ENCODE results near the gene MRPL54. TPM values are rescaled to one million over a fixed set of nuclear protein-coding genes. Genes with fewer than 3 reads are reported as not detected.

Gene MRPL54
- total RNA-seq, 1 experiment from 2014 or later = 85.7 TPM

DNA sequence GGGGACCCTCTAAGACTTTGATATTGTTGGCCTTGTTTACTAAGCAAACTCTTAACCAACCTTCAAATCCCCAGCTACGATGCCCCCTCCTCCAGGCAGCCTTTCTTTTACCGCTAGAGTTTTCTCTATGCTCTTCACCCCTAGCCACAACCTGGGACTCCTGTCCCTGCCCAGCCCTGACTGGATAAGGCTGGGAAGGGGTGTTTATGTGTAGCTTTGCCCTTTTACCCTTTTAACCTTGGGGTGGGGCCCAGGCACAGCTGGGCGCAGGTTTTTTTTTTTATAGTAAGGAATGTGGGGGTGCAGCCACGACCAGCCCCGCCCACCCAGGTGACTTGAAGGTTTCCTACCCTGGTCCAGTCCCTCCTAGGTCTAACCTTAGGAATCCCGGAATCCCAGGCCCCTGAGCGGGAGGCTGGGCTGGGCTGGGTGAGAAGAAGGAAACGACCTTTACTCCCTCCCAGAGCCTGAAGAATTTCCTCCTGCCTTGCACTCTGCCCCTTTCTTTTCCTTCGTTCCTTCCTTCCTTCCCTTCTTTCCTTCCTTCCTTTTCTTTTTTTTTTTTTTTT is 42.0 kb upstream of the MRPL54 start:
- H3K36me3 Mint-ChIP-seq (ENCODE audit: insufficient read depth, unreplicated experiment) = no peaks in the 10 kb centered on the region
- BruUV-seq (replicated peaks) = no TSS peak
- peaks cover 6% of the 10 kb centered on the region for H3K4me1 Mint-ChIP-seq (ENCODE audit: insufficient read depth, unreplicated experiment)
- ChIA-PET CTCF (no interaction called here), POLR2A (interaction anchor here (1.2 kb wide), 1 partner anchor 34 kb away, joined by 4 read pairs; no protein-coding TSS in a partner anchor)
- TF ChIP-seq, protein P1, sequence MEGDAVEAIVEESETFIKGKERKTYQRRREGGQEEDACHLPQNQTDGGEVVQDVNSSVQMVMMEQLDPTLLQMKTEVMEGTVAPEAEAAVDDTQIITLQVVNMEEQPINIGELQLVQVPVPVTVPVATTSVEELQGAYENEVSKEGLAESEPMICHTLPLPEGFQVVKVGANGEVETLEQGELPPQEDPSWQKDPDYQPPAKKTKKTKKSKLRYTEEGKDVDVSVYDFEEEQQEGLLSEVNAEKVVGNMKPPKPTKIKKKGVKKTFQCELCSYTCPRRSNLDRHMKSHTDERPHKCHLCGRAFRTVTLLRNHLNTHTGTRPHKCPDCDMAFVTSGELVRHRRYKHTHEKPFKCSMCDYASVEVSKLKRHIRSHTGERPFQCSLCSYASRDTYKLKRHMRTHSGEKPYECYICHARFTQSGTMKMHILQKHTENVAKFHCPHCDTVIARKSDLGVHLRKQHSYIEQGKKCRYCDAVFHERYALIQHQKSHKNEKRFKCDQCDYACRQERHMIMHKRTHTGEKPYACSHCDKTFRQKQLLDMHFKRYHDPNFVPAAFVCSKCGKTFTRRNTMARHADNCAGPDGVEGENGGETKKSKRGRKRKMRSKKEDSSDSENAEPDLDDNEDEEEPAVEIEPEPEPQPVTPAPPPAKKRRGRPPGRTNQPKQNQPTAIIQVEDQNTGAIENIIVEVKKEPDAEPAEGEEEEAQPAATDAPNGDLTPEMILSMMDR (IDR thresholded peaks at IDR 0.05; ENCODE audit: unreplicated experiment) = no peak
- no peak for DNase-seq (ENCODE audit: unreplicated experiment)
- H3K9me3 Mint-ChIP-seq (ENCODE audit: unreplicated experiment) = no peaks in the 10 kb centered on the region
- no peak overlapping the region for H3K4me3 Mint-ChIP-seq (ENCODE audit: unreplicated experiment)
- intact Hi-C loops (cut with micrococcal nuclease) = no loop called here
- no peak overlapping the region for H3K27ac Mint-ChIP-seq (ENCODE audit: low read depth, unreplicated experiment)
- H3K27me3 Mint-ChIP-seq (ENCODE audit: insufficient read depth, unreplicated experiment) = peaks cover 11% of the 10 kb centered on the region

DNA sequence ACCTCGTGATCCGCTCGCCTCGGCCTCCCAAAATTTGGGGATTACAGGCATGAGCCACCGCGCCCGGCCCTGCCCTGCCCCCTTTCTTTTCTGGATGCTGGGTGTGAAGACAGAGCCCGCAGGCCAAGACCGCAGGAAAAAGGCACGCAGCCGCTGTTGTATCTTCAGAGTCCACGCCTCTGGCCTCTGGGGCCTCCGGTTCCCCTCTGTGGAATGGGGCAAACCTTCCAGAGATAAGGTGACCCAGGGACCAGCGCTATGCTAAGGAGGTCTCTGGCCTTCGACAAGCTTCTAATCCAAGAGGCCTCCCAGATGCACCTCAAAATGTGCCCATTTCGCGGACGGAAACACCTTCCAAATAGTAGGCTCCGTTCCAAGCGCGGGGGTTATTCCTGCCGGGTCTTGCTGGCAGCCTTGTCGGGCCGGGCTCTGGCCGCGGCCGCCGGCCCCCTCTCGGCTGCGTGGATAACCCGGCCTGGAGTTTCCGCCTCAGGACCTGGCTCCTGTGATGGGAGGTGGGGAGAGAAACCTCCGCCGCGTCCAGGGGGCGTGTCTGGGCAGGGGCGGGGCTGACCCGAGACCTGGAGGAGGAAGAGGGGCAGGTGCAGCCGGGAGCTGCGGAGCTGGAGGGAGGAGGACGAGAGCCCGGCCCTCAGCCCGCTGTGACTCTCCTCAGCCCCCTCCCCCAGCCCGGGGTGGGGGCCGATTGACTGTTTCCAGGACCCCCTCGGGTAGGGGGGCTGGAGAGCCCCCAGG is 41.2 kb upstream of the MRPL54 start:
- no peaks in the 10 kb centered on the region for H3K36me3 Mint-ChIP-seq (ENCODE audit: insufficient read depth, unreplicated experiment)
- no TSS peak for BruUV-seq (replicated peaks)
- H3K9me3 Mint-ChIP-seq (ENCODE audit: unreplicated experiment) = no peaks in the 10 kb centered on the region
- no peak overlapping the region for H3K27ac Mint-ChIP-seq (ENCODE audit: low read depth, unreplicated experiment)
- ChIA-PET CTCF (no interaction called here), POLR2A (no interaction called here)
- H3K4me3 Mint-ChIP-seq (ENCODE audit: unreplicated experiment) = peak overlapping the region; percentile 39
- TF ChIP-seq, protein P1 (IDR thresholded peaks at IDR 0.05; ENCODE audit: unreplicated experiment) = no peak
- intact Hi-C loops (cut with micrococcal nuclease) = no loop called here
- peak; percentile 84 for DNase-seq (ENCODE audit: unreplicated experiment)
- H3K27me3 Mint-ChIP-seq (ENCODE audit: insufficient read depth, unreplicated experiment) = peaks cover 11% of the 10 kb centered on the region
- peaks cover 6% of the 10 kb centered on the region for H3K4me1 Mint-ChIP-seq (ENCODE audit: insufficient read depth, unreplicated experiment)

DNA sequence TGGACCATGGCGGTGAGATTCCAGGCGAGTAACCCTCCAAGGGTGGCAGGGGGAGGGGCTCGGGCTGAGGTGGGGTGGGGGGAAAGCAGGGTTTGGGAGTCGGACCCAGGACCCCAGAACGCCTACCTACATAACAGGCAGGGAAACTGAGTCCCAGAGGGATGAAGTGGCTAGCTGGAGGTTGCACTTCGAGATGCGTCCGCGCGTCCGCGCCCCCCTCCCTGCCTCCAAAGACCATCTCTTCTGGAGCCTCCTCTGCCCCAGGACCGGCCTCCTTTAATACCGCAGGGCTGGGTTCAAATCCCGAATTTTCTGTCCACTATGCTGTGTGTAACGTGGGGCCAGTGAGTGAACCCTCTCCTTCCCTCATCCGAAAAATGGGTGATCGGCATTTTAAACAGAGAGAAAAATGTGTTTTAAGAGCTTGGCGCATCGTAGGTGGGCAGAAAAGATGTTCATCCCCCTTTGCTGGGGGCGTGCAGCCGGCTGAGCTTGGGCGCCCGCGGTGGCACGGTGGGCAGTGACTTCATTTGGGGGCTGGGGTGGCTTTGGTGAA is 40.5 kb upstream of the MRPL54 start:
- TF ChIP-seq, protein P1 (IDR thresholded peaks at IDR 0.05; ENCODE audit: unreplicated experiment) = no peak
- POLR2A ChIA-PET = interaction anchor here (0.6 kb wide), 1 partner anchor 706 kb away, joined by 4 read pairs; no protein-coding TSS in a partner anchor
- H3K27me3 Mint-ChIP-seq (ENCODE audit: insufficient read depth, unreplicated experiment) = peaks cover 11% of the 10 kb centered on the region

DNA sequence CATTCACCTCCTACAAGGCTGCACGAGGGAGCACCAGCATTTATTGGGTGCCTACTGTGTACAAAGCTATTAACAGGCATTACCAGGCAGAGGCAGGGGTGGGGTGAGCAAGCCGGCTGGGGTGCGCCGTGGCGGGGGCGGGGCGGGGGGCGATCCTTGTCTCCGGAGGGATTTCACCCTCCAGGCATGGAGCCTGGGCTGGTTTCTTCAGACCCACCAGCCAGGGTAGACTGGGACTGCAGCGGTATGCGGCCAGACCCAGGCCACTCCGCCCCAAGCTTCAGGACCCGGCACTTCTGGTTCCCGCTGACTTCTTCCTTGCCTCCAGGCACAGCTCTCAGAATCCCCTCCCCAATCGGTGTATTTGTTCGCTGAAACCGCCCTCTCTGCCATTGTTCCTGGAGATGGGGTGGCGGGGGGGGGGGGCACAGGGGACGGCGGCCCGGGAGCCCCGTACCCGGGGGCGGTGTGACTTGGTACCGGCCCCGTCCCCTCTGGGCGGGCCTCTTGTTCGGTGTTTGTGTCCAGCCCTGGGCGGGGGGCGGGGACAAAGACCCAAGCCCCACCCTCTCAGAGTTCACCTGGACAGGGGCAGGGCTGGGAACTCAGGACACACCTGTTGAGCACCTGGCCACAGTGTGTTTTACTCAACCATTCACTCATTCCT is 39.9 kb upstream of the MRPL54 start:
- no TSS peak for BruUV-seq (replicated peaks)
- Mint-ChIP-seq H3K4me3 (ENCODE audit: unreplicated experiment) (no peak overlapping the region), H3K36me3 (ENCODE audit: insufficient read depth, unreplicated experiment) (no peaks in the 10 kb centered on the region), H3K4me1 (ENCODE audit: insufficient read depth, unreplicated experiment) (peaks cover 6% of the 10 kb centered on the region), H3K27me3 (ENCODE audit: insufficient read depth, unreplicated experiment) (peaks cover 11% of the 10 kb centered on the region), H3K9me3 (ENCODE audit: unreplicated experiment) (no peaks in the 10 kb centered on the region), H3K27ac (ENCODE audit: low read depth, unreplicated experiment) (peak overlapping the region; percentile 39)
- CTCF ChIA-PET = no interaction called here
- no peak for DNase-seq (ENCODE audit: unreplicated experiment)
- POLR2A ChIA-PET = interaction anchor here (0.6 kb wide), 1 partner anchor 706 kb away, joined by 4 read pairs; no protein-coding TSS in a partner anchor
- intact Hi-C loops (cut with micrococcal nuclease) = no loop called here
- TF ChIP-seq, protein P1 (IDR thresholded peaks at IDR 0.05; ENCODE audit: unreplicated experiment) = no peak

More for the DNA sequence above, 40.5 kb upstream of the MRPL54 start:
- DNase-seq (ENCODE audit: unreplicated experiment) = no peak
- H3K9me3 Mint-ChIP-seq (ENCODE audit: unreplicated experiment) = no peaks in the 10 kb centered on the region
- no peak overlapping the region for H3K27ac Mint-ChIP-seq (ENCODE audit: low read depth, unreplicated experiment)
- intact Hi-C loops (cut with micrococcal nuclease) = no loop called here
- CTCF ChIA-PET = no interaction called here
- H3K4me3 Mint-ChIP-seq (ENCODE audit: unreplicated experiment) = peak overlapping the region; percentile 39
- no TSS peak for BruUV-seq (replicated peaks)
- no peaks in the 10 kb centered on the region for H3K36me3 Mint-ChIP-seq (ENCODE audit: insufficient read depth, unreplicated experiment)
- H3K4me1 Mint-ChIP-seq (ENCODE audit: insufficient read depth, unreplicated experiment) = peaks cover 6% of the 10 kb centered on the region
